Adrenal gland (tissue), 5 donors: ENCODE measurements around the gene ARPC5.

ENCODE experiments used
- CTCF ChIP-seq, 6 experiments: fragments of 450-650 bp in 4 of 6; fragments of 200-600 bp in 2 of 6; sonication (generic) in 1 of 6; IDR thresholded peaks; 1 replicate in 5 of 6; 2 replicates in 1 of 6; pipeline versions ENCODE4 v1.5.1 to v1.8.0; 2016 to 2021; ENCODE audit warnings: antibody characterized with exemption in 6 of 6, mild to moderate bottlenecking in 2 of 6, moderate library complexity in 1 of 6
- POLR2A ChIP-seq, 2 donors: fragments of 450-650 bp; IDR thresholded peaks; one replicate each; pipeline ENCODE4 v1.6.1; 2017; ENCODE audit warnings: antibody characterized with exemption in 2 of 2, mild to moderate bottlenecking in 2 of 2, moderate library complexity in 1 of 2
- donor health status: DM: no; HTN: no; CAD: no.

GRCh38 chr1:183611021-183611420, 24.6 kb downstream of the ARPC5 start:
- TF ChIP-seq CTCF (IDR thresholded peaks at IDR 0.05) (no peak), POLR2A (IDR thresholded peaks at IDR 0.05) (no peak)
